CD4-positive, alpha-beta T cell (primary cell): ENCODE measurements around the gene GLB1L. TPM values are rescaled to one million over a fixed set of nuclear protein-coding genes. Genes with fewer than 3 reads are reported as not detected.

ENCODE experiments used
- ATAC-seq: fragments of 200-7000 bp; cut with Tn5 transposase; one replicate; pipeline ENCODE4 v1.10.0; 2022; ENCODE audit warnings: mild to moderate bottlenecking; ENCODE audit not compliant: poor library complexity
- CTCF ChIA-PET: fragments of 350-600 bp; sonication (Branson Sonifier 250); formaldehyde crosslinking; loops from one replicate; lab custom pipeline; 2021; ENCODE audit warnings: antibody characterized with exemption, inconsistent platforms; lab: Charles Lee
- POLR2A ChIA-PET: fragments of 350-600 bp; sonication (Branson Sonifier 250); formaldehyde crosslinking; loops from one replicate; lab custom pipeline; 2021; ENCODE audit warnings: antibody characterized with exemption, inconsistent platforms; lab: Charles Lee
- DNase-seq, 14 experiments: peaks; one replicate each; pipeline ENCODE4 v3.0.0-alpha.2; 2013 to 2020; ENCODE audit warnings: mixed read lengths in 2 of 14
- H3K27ac ChIP-seq, 2 donors: one replicate each; pipeline versions ENCODE4 v1.5.1 to v1.7.0; 2013; ENCODE audit warnings: low read length in 2 of 2, low read depth in 1 of 2, mild to moderate bottlenecking in 1 of 2
- H3K27me3 ChIP-seq, 2 experiments: 1 replicate in 1 of 2; 2 replicates in 1 of 2; pipeline versions ENCODE4 v1.6.1 to v1.7.0; 2013; ENCODE audit warnings: low read length in 2 of 2, control low read depth in 1 of 2, mild to moderate bottlenecking in 1 of 2, moderate library complexity in 1 of 2; ENCODE audit not compliant: insufficient read depth in 2 of 2, control insufficient read depth in 1 of 2
- H3K36me3 ChIP-seq: one replicate; pipeline ENCODE4 v1.6.1; 2013; ENCODE audit warnings: low read length, control low read depth; ENCODE audit not compliant: insufficient read depth
- H3K4me1 ChIP-seq: one replicate; pipeline ENCODE4 v1.6.1; 2013; ENCODE audit warnings: low read length, control low read depth; ENCODE audit not compliant: insufficient read depth
- H3K4me3 ChIP-seq: one replicate; pipeline ENCODE4 v1.5.1; 2013; ENCODE audit warnings: mild to moderate bottlenecking, low read length, moderate library complexity
- H3K9me3 ChIP-seq, 2 experiments: 1 replicate in 1 of 2; 2 replicates in 1 of 2; pipeline versions ENCODE4 v1.6.1 to v1.7.0; 2013; ENCODE audit warnings: low read length in 2 of 2, mild to moderate bottlenecking in 2 of 2, control low read depth in 1 of 2, moderate library complexity in 1 of 2; ENCODE audit not compliant: control insufficient read depth in 1 of 2, insufficient read depth in 1 of 2
- H3K27ac Mint-ChIP-seq: one replicate; pipeline ENCODE4 v1.8.0; 2020; ENCODE audit warnings: mixed read lengths
- H3K27me3 Mint-ChIP-seq: one replicate; pipeline ENCODE4 v1.8.0; 2021; ENCODE audit warnings: mixed read lengths
- H3K36me3 Mint-ChIP-seq: one replicate; pipeline ENCODE4 v1.8.0; 2021; ENCODE audit warnings: low read depth, mixed read lengths
- H3K4me1 Mint-ChIP-seq: one replicate; pipeline ENCODE4 v1.8.0; 2021; ENCODE audit warnings: low read depth, mixed read lengths
- H3K4me3 Mint-ChIP-seq: one replicate; pipeline ENCODE4 v1.8.0; 2020; ENCODE audit warnings: mild to moderate bottlenecking, mixed read lengths
- H3K9me3 Mint-ChIP-seq: one replicate; pipeline ENCODE4 v1.8.0; 2020; ENCODE audit warnings: mixed read lengths
- CTCF ChIP-seq: fragments of 200-600 bp; IDR thresholded peaks from one replicate; pipeline ENCODE4 v1.8.0; 2022; ENCODE audit warnings: antibody characterized with exemption, mild to moderate bottlenecking
- intact Hi-C, 2 experiments: fragments of 100-400 bp; cut with DNase I in 1 of 2; cut with micrococcal nuclease in 1 of 2; formaldehyde crosslinking; loops; one replicate each; pipeline versions ENCODE4 v1.15.1 to v1.9.0; 2023 to 2025; cut with DNase I, micrococcal nuclease
- total RNA-seq, 174 experiments: library from RNA in 2 of 174; stranded (reverse) in 2 of 174; gene quantifications; one replicate each; pipeline ENCODE4 v1.2.3 and lab custom pipeline; 2021 to 2026

GLB1L gene
- total RNA-seq, 2 experiments from 2014 or later = 2.4 to 3.0 TPM

- Mint-ChIP-seq H3K36me3 (peaks cover 63% of the 10 kb centered on the region), H3K27me3 (no peaks in the 10 kb centered on the region), H3K27ac (no peak overlapping the region), H3K4me3 (no peak overlapping the region), H3K4me1 (peaks cover 20% of the 10 kb centered on the region), H3K9me3 (no peaks in the 10 kb centered on the region)
- no peak for TF ChIP-seq CTCF
- Histone ChIP-seq H3K27me3 (no peaks in the 10 kb centered on the region), H3K4me1 (peaks cover 21% of the 10 kb centered on the region), H3K4me3 (no peak overlapping the region), H3K27ac (peak overlapping the region in 1 of 2 donors; percentile 13), H3K36me3 (peaks cover 58% of the 10 kb centered on the region), H3K9me3 (no peaks in the 10 kb centered on the region)
- DNase-seq = no peak
- CTCF ChIA-PET = interaction anchor here (12.0 kb wide), 1 partner anchor 10 kb away, joined by 190 read pairs; no protein-coding TSS in a partner anchor
- ATAC-seq = no peak
- POLR2A ChIA-PET = interaction anchor here (1.0 to 1.2 kb wide), 2 partner anchors 10 to 108 kb away, joined by 3 to 5 read pairs; partner anchors contain the start of gene CNPPD1
- intact Hi-C loops = no loop called here
Measured at GRCh38 chr2:219284501-219285372, 39.5 kb upstream of the GLB1L start.

GRCh38 chr2:219282943-219283581, 37.8 kb upstream of the GLB1L start:
- POLR2A ChIA-PET = interaction anchor here (7.5 kb wide), 1 partner anchor 31 kb away, joined by 202 read pairs; the partner anchor contains the start of genes TUBA4A and TUBA4B
- peak overlapping the region; percentile 25 for H3K4me3 Mint-ChIP-seq

More at GRCh38 chr2:219282943-219283581, 37.8 kb upstream of the GLB1L start:
- Histone ChIP-seq H3K27me3 (no peaks in the 10 kb centered on the region), H3K36me3 (peaks cover 58% of the 10 kb centered on the region), H3K27ac (no peak overlapping the region), H3K4me1 (peaks cover 34% of the 10 kb centered on the region), H3K4me3 (no peak overlapping the region), H3K9me3 (no peaks in the 10 kb centered on the region)
- H3K27me3 Mint-ChIP-seq = no peaks in the 10 kb centered on the region
- CTCF ChIA-PET = interaction anchor here (12.0 kb wide), 1 partner anchor 12 kb away, joined by 190 read pairs; no protein-coding TSS in a partner anchor
- H3K4me1 Mint-ChIP-seq = peaks cover 34% of the 10 kb centered on the region
- H3K9me3 Mint-ChIP-seq = no peaks in the 10 kb centered on the region
- TF ChIP-seq CTCF = no peak
- ATAC-seq = no peak
- peaks cover 67% of the 10 kb centered on the region for H3K36me3 Mint-ChIP-seq
- no peak for DNase-seq
- peak overlapping the region; percentile 98 for H3K27ac Mint-ChIP-seq
- intact Hi-C loops = no loop called here
